A673 (cell line): ENCODE results near the gene MDM1. TPM values are rescaled to one million over a fixed set of nuclear protein-coding genes. Genes with fewer than 3 reads are reported as not detected.

Experiments used
- BruUV-seq: library from RNA; stranded (reverse); fragments of 400-500 nt; replicated peaks from 2 replicates; lab custom pipeline; 2021; lab: Mats Ljungman, UMichigan
- CTCF ChIA-PET: fragments of 300-600 bp; sonication (Branson Sonifier 250); formaldehyde crosslinking; loops from one replicate; lab custom pipeline; 2022; ENCODE audit warnings: antibody characterized with exemption; lab: Charles Lee
- POLR2A ChIA-PET: fragments of 300-600 bp; sonication (Branson Sonifier 250); formaldehyde crosslinking; loops from one replicate; lab custom pipeline; 2022; ENCODE audit warnings: antibody characterized with exemption; ENCODE audit not compliant: low non-redundant PET; lab: Charles Lee
- DNase-seq: peaks from one replicate; pipeline ENCODE4 v3.0.0-alpha.2; 2015; ENCODE audit warnings: low spot score
- H3K27ac ChIP-seq: fragments of 200-600 bp; sonication (generic); 2 replicates; pipeline ENCODE4 v1.5.1; 2016; ENCODE audit warnings: mixed run types, low read depth, mild to moderate bottlenecking, mixed read lengths, antibody characterized with exemption, low read length; ENCODE audit not compliant: poor library complexity, severe bottlenecking
- H3K27me3 ChIP-seq: fragments of 200-600 bp; sonication (generic); replicated peaks from 2 replicates; pipeline ENCODE4 v1.6.1; 2017; ENCODE audit warnings: mixed run types, low read depth, mild to moderate bottlenecking, mixed read lengths, antibody characterized with exemption, low read length; ENCODE audit not compliant: insufficient read depth, poor library complexity
- H3K36me3 ChIP-seq: fragments of 200-600 bp; sonication (generic); 2 replicates; pipeline ENCODE4 v1.6.1; 2016; ENCODE audit warnings: mixed run types, mild to moderate bottlenecking, mixed read lengths, antibody characterized with exemption, low read length; ENCODE audit not compliant: insufficient read depth, poor library complexity, severe bottlenecking
- H3K4me1 ChIP-seq: fragments of 200-600 bp; sonication (generic); 2 replicates; pipeline ENCODE4 v1.6.1; 2017; ENCODE audit warnings: mixed run types, mild to moderate bottlenecking, mixed read lengths, antibody characterized with exemption, low read length; ENCODE audit not compliant: insufficient read depth, poor library complexity, severe bottlenecking
- H3K4me3 ChIP-seq: fragments of 200-600 bp; sonication (generic); 2 replicates; pipeline ENCODE4 v1.5.1; 2016; ENCODE audit warnings: low read depth, mixed run types, mild to moderate bottlenecking, mixed read lengths, low read length; ENCODE audit not compliant: poor library complexity, severe bottlenecking
- H3K9me3 ChIP-seq: fragments of 200-600 bp; sonication (generic); 2 replicates; pipeline ENCODE4 v1.6.1; 2016; ENCODE audit warnings: mixed run types, low read depth, mild to moderate bottlenecking, mixed read lengths, antibody characterized with exemption, low read length; ENCODE audit not compliant: poor library complexity, severe bottlenecking
- EZH2 ChIP-seq: fragments of 200-600 bp; sonication (generic); IDR thresholded peaks from 2 replicates; pipeline ENCODE4 v1.6.1; 2017; ENCODE audit warnings: borderline replicate concordance, low read depth, mild to moderate bottlenecking, mixed read lengths, antibody characterized with exemption, low read length; ENCODE audit not compliant: poor library complexity, severe bottlenecking
- intact Hi-C: fragments of 100-400 bp; cut with micrococcal nuclease; formaldehyde crosslinking; loops from one replicate; pipeline ENCODE4 v1.10.0; 2022; ENCODE audit not compliant: unreplicated experiment
- total RNA-seq: library from RNA; stranded (reverse); gene quantifications from 2 replicates; pipeline ENCODE4 v1.2.3, GENCODE V29; 2021
- TF ChIP-seq, protein P1 (sequence below): fragments of 300-800, 200-600 bp; sonication (generic); conservative IDR thresholded peaks from 2 replicates; pipeline ENCODE4 v1.5.1; 2017; ENCODE audit warnings: low read depth, mild to moderate bottlenecking, antibody characterized with exemption, low read length, moderate library complexity, mixed read lengths

MDM1 gene
- total RNA-seq, 1 experiment from 2014 or later, result 18.6 TPM

DNA sequence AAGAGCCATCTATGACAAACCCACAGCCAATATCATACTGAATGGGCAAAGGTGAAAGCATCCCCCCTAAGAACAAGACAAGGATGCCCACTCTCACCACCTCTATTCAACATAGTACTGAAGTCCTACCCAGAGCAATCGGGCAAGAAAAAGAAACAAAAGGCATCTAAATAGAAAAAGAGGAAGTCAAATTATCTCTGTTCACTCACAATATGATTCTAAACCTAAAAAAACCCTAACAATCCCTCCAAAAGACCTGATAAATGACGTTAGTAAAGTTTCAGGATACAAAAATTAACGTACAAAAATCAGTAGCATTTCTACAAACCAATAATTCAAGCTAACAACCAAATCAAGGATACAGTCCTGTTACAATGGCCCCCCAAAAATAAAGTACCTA, 26.9 kb downstream of the MDM1 start:
- Histone ChIP-seq H3K36me3 (no peaks in the 10 kb centered on the region), H3K27ac (no peak overlapping the region), H3K4me1 (no peaks in the 10 kb centered on the region), H3K27me3 (no peaks in the 10 kb centered on the region), H3K4me3 (no peak overlapping the region), H3K9me3 (no peaks in the 10 kb centered on the region)
- CTCF ChIA-PET, result no interaction called here
- POLR2A ChIA-PET, result no interaction called here
- intact Hi-C loops, result no loop called here
- no peak for DNase-seq
- BruUV-seq, result no TSS peak
- no peak for TF ChIP-seq EZH2
- TF ChIP-seq, protein P1, sequence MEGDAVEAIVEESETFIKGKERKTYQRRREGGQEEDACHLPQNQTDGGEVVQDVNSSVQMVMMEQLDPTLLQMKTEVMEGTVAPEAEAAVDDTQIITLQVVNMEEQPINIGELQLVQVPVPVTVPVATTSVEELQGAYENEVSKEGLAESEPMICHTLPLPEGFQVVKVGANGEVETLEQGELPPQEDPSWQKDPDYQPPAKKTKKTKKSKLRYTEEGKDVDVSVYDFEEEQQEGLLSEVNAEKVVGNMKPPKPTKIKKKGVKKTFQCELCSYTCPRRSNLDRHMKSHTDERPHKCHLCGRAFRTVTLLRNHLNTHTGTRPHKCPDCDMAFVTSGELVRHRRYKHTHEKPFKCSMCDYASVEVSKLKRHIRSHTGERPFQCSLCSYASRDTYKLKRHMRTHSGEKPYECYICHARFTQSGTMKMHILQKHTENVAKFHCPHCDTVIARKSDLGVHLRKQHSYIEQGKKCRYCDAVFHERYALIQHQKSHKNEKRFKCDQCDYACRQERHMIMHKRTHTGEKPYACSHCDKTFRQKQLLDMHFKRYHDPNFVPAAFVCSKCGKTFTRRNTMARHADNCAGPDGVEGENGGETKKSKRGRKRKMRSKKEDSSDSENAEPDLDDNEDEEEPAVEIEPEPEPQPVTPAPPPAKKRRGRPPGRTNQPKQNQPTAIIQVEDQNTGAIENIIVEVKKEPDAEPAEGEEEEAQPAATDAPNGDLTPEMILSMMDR, result no peak

DNA sequence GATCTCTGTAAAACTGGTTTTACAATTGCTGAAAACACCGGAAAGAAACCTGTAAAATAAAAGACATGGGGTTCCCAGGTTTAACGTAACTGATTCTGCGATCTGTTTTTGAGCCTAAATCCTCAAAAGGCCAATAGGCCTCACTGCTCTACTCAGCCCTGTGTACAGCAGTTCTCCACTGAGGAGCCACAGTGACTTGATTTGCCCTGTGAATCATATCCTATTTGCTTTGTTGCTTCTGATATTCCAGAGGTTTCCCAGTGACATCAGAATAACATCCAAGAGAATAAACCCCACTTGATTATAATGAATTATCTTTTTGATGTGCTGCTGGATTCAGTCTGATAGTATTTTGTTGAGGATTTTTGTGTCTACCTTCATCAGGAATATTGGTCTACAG, 27.5 kb downstream of the MDM1 start:
- BruUV-seq, result no TSS peak
- Histone ChIP-seq H3K36me3 (no peaks in the 10 kb centered on the region), H3K9me3 (no peaks in the 10 kb centered on the region), H3K27ac (no peak overlapping the region), H3K4me3 (no peak overlapping the region), H3K27me3 (no peaks in the 10 kb centered on the region), H3K4me1 (no peaks in the 10 kb centered on the region)
- intact Hi-C loops, result no loop called here
- CTCF ChIA-PET, result no interaction called here
- TF ChIP-seq, protein P1, result no peak
- no peak for TF ChIP-seq EZH2
- POLR2A ChIA-PET, result no interaction called here
- DNase-seq, result no peak

DNA sequence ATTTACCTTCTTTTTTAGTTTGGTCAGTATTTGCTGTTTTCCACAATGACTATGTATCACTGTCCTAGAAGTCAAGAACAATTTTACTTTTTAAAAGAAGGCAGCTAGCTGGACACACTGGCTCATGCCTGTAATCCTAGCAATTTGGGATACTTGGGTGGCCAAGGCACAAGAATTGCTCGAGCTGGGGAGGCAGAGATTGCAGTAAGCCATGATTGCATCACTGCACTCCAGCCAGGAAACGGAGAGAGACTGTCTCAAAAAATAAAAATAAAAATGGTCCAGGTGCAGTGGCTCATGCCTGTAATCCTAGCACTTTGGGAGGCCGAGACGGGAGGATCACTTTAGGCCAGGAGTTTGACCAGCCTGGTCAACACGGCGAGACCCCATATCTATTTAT, 28.3 kb downstream of the MDM1 start:
- ChIA-PET POLR2A (no interaction called here), CTCF (no interaction called here)
- Histone ChIP-seq H3K4me1 (no peaks in the 10 kb centered on the region), H3K27ac (no peak overlapping the region), H3K9me3 (no peaks in the 10 kb centered on the region), H3K27me3 (no peaks in the 10 kb centered on the region), H3K36me3 (no peaks in the 10 kb centered on the region), H3K4me3 (no peak overlapping the region)
- TF ChIP-seq EZH2, result no peak
- TF ChIP-seq, protein P1, result no peak
- no TSS peak for BruUV-seq
- intact Hi-C loops, result no loop called here
- no peak for DNase-seq
